GM13976 (cell line): ENCODE measurements around the gene OR6N2.

Source experiments
- DNase-seq: peaks from one replicate; pipeline ENCODE4 v3.0.0; 2012; ENCODE audit warnings: low spot score
- in situ Hi-C: fragments of 300-500 bp; cut with MboI; formaldehyde crosslinking; loops from one replicate; pipeline ENCODE4 v1.12.0; 2022; ENCODE audit warnings: low sequenced_read_pairs, mixed read lengths, inconsistent platforms; ENCODE audit not compliant: unreplicated experiment
- TF ChIP-seq, protein P1 (sequence below): IDR thresholded peaks from 2 replicates; pipeline ENCODE4 v1.5.1; 2012; ENCODE audit warnings: borderline replicate concordance, mild to moderate bottlenecking; ENCODE audit not compliant: insufficient read depth; ENCODE audit errors: extremely low read depth, missing control alignments, control extremely low read depth

The OR6N2 gene

DNA sequence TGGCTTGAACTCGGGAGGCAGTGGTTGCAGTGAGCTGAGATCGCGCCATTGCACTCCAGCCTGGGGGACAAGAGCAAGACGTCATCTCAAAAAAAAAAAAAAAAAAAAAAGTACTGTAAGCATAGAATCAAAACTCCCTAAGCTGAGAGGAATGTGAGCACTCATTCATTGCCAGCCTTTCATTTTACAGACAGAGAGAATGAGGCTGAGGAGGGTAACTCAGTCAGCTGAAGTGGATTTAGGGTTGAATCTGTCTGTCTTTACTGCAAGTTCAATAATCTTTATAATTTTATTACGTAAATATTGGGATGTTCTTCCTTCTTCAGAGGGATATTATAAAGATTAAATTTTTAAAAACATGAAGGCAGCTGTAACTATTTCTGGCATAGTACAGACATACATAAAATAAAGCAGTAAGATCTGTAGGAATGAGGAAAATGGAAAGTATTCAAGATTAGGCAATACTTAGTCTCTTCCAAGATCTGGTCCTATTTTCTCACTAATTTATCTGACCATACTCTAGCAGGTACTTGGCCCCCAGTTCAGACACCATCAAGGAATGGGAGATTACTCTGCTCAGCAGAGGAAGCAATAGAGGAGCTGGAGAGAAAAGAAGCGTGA is 26.0 kb upstream of the OR6N2 start:
- in situ Hi-C loops, result loop anchor here (10.0 kb wide), 1 partner anchor 188 kb away; no protein-coding TSS in a partner anchor
- TF ChIP-seq, protein P1, sequence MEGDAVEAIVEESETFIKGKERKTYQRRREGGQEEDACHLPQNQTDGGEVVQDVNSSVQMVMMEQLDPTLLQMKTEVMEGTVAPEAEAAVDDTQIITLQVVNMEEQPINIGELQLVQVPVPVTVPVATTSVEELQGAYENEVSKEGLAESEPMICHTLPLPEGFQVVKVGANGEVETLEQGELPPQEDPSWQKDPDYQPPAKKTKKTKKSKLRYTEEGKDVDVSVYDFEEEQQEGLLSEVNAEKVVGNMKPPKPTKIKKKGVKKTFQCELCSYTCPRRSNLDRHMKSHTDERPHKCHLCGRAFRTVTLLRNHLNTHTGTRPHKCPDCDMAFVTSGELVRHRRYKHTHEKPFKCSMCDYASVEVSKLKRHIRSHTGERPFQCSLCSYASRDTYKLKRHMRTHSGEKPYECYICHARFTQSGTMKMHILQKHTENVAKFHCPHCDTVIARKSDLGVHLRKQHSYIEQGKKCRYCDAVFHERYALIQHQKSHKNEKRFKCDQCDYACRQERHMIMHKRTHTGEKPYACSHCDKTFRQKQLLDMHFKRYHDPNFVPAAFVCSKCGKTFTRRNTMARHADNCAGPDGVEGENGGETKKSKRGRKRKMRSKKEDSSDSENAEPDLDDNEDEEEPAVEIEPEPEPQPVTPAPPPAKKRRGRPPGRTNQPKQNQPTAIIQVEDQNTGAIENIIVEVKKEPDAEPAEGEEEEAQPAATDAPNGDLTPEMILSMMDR, result no peak
- no peak for DNase-seq

DNA sequence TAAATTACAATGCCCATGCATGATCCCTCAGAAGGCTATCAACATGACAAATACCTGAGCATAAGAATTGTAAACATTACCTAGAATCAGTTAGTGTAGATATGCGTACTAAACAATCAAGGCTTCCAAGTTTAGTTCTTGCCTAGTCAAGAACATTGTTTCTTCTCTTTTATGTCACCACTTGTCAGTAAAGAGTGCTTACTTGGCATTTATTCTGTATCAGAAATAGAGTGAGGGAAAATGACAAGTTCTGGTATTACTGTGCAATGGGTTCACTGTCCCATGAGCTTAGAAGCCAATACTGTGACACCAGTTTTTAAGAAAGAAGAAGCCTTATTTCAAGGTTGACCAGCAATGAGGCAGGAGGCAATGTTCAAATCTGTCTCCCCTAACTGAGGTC is 22.7 kb upstream of the OR6N2 start:
- DNase-seq, result no peak
- in situ Hi-C loops, result loop anchor here (10.0 kb wide), 1 partner anchor 191 kb away; no protein-coding TSS in a partner anchor
- TF ChIP-seq, protein P1, result no peak

DNA sequence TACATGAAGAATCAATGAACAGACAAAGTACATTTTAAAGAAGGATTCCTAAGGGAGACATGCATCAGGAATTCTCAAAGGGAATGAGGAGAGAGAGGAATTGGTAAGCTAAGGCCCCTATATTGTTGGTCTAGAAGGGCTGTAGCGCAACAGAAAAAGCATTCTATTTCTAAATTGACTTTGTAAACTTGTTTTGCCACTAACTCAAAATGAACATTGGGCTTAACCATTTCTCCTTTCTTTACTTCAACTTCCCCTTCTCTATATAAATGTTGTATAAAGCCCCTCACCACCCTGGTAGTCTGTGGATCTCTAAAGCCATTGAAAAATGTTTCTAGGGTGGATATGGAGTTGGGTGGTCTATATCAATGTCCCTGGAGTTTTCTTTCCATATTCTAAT is 20.4 kb upstream of the OR6N2 start:
- no peak for DNase-seq
- in situ Hi-C loops, result loop anchor here (10.0 kb wide), 1 partner anchor 193 kb away; no protein-coding TSS in a partner anchor
- TF ChIP-seq, protein P1, result no peak

DNA sequence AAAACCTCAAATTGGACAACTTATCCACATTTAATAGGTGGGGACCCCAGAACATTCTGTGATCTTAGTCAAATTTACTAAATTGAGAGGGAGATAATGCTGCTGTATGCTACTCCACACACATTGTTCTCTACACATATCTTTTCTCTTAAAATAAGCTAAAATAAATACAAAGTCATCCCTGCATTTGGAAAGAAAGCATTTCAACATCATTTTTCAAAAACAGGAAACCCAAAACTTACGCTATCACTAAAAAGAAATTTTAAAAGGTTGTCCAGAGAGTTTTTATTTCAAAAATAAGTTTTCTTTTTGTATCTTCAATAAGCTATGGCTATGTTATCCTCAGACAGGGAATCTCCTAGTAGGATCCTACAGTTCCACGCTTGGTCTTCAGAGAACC is 19.5 kb upstream of the OR6N2 start:
- in situ Hi-C loops, result loop anchor here (10.0 kb wide), 1 partner anchor 194 kb away; no protein-coding TSS in a partner anchor
- no peak for DNase-seq
- TF ChIP-seq, protein P1, result no peak

DNA sequence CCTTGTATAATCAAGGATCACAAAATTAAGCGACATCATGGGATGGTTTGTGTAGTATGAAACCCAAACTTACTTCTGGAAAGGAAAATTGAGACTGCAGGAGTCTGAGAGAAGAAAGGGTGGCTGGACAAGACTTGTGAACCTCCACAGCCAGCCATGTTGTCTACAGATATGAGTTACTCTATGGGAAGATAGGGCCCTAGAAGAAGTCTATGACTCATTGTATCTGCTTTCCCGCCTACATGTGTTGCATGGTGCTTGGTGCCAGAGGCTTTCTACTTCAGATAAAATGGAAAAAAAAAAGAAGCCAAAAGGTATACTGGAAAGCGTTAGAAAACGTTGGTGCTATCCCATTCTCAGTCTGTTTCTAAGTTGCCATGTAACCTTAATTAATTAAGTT is 18.7 kb upstream of the OR6N2 start:
- TF ChIP-seq, protein P1, result no peak
- DNase-seq, result no peak
- in situ Hi-C loops, result loop anchor here (10.0 kb wide), 1 partner anchor 195 kb away; no protein-coding TSS in a partner anchor

DNA sequence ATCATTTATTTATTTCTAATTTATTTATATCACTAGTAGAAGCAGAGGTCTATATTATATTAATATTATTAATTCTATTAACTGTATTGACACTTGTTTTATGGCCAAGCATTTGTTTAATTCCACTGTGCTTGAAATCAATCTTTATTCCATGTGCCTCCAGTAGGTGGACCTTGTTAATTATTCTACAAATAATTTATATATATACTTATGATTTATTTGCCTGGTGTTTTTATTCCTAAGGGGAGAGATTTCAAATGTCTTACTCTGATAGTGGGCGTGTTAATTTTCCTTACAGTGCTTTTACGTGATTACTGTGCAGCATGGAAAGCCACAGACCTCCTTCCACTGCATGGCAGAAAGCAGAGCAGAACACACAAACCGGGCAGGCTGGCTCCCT is 17.5 kb upstream of the OR6N2 start:
- TF ChIP-seq, protein P1, result no peak
- no peak for DNase-seq
- in situ Hi-C loops, result no loop called here

DNA sequence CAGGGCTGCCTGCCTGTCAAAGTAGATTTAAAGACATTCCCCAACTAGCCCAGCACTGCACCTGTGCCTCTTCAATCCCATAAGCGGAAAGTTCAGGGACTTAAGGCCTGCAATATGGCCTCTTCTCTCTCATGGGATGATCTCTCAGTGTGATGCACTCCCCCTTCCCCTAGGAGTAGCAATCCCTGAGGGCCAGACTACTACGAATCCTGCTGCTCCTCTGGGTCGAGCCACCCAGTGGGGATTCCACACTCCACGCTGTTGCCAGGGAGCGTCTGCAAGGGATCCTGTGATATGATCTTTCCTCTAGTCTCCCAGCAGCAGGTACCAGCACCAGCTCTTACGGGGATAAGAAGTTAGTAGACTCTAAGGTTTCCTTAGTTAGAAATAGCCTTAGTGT is 13.2 kb upstream of the OR6N2 start:
- no peak for DNase-seq
- TF ChIP-seq, protein P1, result no peak
- in situ Hi-C loops, result no loop called here
